Neural cell (in vitro differentiated cells): Measurements from ENCODE around the gene ATP13A3. TPM values are rescaled to one million over a fixed set of nuclear protein-coding genes. Genes with fewer than 3 reads are reported as not detected.
A peak's percentile ranks its signal among the peaks of the same experiment; 100 is the strongest.
"Not testable (repeated sequence)": the region's sequence is repeated elsewhere in the genome, so short reads cannot be mapped to it uniquely, and the experiment has no call there.

ENCODE experiments used
- H2AFZ ChIP-seq: fragments of 200-600, 300-800 bp; sonication (generic), shearing (Covaris generic); 2 replicates; pipeline ENCODE4 v1.6.0; 2014; ENCODE audit warnings: low read depth, mild to moderate bottlenecking, antibody characterized with exemption, low read length, moderate library complexity
- H3F3A ChIP-seq: fragments of 200-600 bp; shearing (Covaris generic); 2 replicates; pipeline ENCODE4 v1.6.1; 2016; ENCODE audit warnings: mild to moderate bottlenecking, moderate library complexity, mixed read lengths, antibody characterized with exemption, low read length; ENCODE audit not compliant: insufficient read depth, poor library complexity, severe bottlenecking
- H3K27ac ChIP-seq: fragments of 200-600, 300-800 bp; sonication (generic), shearing (Covaris generic); 2 replicates; pipeline ENCODE4 v1.5.1; 2014; ENCODE audit warnings: mild to moderate bottlenecking, low read length, moderate library complexity
- H3K27me3 ChIP-seq: fragments of 300-800, 200-600 bp; sonication (generic), shearing (Covaris generic); 2 replicates; pipeline ENCODE4 v1.6.0; 2014; ENCODE audit warnings: mild to moderate bottlenecking, low read depth, low read length, moderate library complexity; ENCODE audit not compliant: insufficient read depth
- H3K36me3 ChIP-seq: fragments of 300-800, 200-600 bp; sonication (generic), shearing (Covaris generic); 2 replicates; pipeline ENCODE4 v1.5.1; 2014; ENCODE audit warnings: mild to moderate bottlenecking, antibody characterized with exemption, low read length, moderate library complexity; ENCODE audit not compliant: insufficient read depth
- H3K4me2 ChIP-seq: fragments of 300-800, 200-600 bp; sonication (generic), shearing (Covaris generic); 2 replicates; pipeline ENCODE4 v1.6.0; 2014; ENCODE audit warnings: mild to moderate bottlenecking, low read length
- H3K4me3 ChIP-seq: fragments of 300-800, 200-600 bp; sonication (generic), shearing (Covaris generic); 2 replicates; pipeline ENCODE4 v1.5.1; 2014; ENCODE audit warnings: mild to moderate bottlenecking, low read length, moderate library complexity
- H3K79me2 ChIP-seq: fragments of 200-600 bp; shearing (Covaris generic); replicated peaks from 2 replicates; pipeline ENCODE4 v1.6.0; 2014; ENCODE audit warnings: mild to moderate bottlenecking, low read length, moderate library complexity; ENCODE audit not compliant: insufficient read depth
- H3K9ac ChIP-seq: fragments of 300-800, 200-600 bp; sonication (generic), shearing (Covaris generic); 2 replicates; pipeline ENCODE4 v1.6.1; 2016; ENCODE audit warnings: mild to moderate bottlenecking, low read length, mixed read lengths
- H3K9me2 ChIP-seq: fragments of 200-600 bp; shearing (Covaris generic); 2 replicates; pipeline ENCODE4 v1.6.1; 2016; ENCODE audit warnings: mild to moderate bottlenecking, low read length, mixed read lengths; ENCODE audit not compliant: insufficient read depth
- H3K9me3 ChIP-seq: fragments of 200-600, 300-800 bp; sonication (generic), shearing (Covaris generic); 2 replicates; pipeline ENCODE4 v1.6.1; 2016; ENCODE audit warnings: mild to moderate bottlenecking, mixed run types, low read length, moderate library complexity, mixed read lengths
- H4K20me1 ChIP-seq: fragments of 200-600 bp; shearing (Covaris generic); 2 replicates; pipeline ENCODE4 v1.6.1; 2016; ENCODE audit warnings: mild to moderate bottlenecking, mixed run types; ENCODE audit not compliant: insufficient read depth
- CTCF ChIP-seq: fragments of 450-650 bp; IDR thresholded peaks from 2 replicates; pipeline ENCODE4 v1.5.1; 2014; ENCODE audit warnings: antibody characterized with exemption, mild to moderate bottlenecking, moderate library complexity; ENCODE audit not compliant: poor library complexity, severe bottlenecking
- EP300 ChIP-seq: fragments of 450-650 bp; conservative IDR thresholded peaks from 2 replicates; pipeline ENCODE4 v1.6.1; 2014; ENCODE audit warnings: antibody characterized with exemption, mild to moderate bottlenecking, moderate library complexity; ENCODE audit not compliant: poor library complexity, severe bottlenecking
- EZH2 ChIP-seq: fragments of 200-600, 300-800 bp; shearing (Covaris generic), sonication (generic); IDR thresholded peaks from 2 replicates; pipeline ENCODE4 v1.6.1; 2014; ENCODE audit warnings: antibody characterized with exemption, low read length, borderline replicate concordance, mild to moderate bottlenecking; ENCODE audit not compliant: insufficient read depth, poor library complexity, severe bottlenecking
- MXI1 ChIP-seq: fragments of 450-650 bp; conservative IDR thresholded peaks from 2 replicates; pipeline ENCODE4 v1.6.1; 2014; ENCODE audit warnings: antibody characterized with exemption, mild to moderate bottlenecking; ENCODE audit not compliant: poor library complexity, severe bottlenecking
- POLR2AphosphoS5 ChIP-seq: IDR thresholded peaks from 2 replicates; pipeline ENCODE4 v1.6.1; 2012
- RAD21 ChIP-seq: fragments of 450-650 bp; conservative IDR thresholded peaks from 2 replicates; pipeline ENCODE4 v1.6.1; 2014; ENCODE audit warnings: antibody characterized with exemption, mild to moderate bottlenecking, moderate library complexity
- REST ChIP-seq: IDR thresholded peaks from 2 replicates; pipeline ENCODE4 v1.6.1; 2012; ENCODE audit warnings: borderline replicate concordance
- SMC3 ChIP-seq: fragments of 450-650 bp; conservative IDR thresholded peaks from 2 replicates; pipeline ENCODE4 v1.6.1; 2014; ENCODE audit warnings: antibody characterized with exemption, mild to moderate bottlenecking, moderate library complexity; ENCODE audit not compliant: poor library complexity
- TAF1 ChIP-seq: IDR thresholded peaks from 2 replicates; pipeline ENCODE4 v1.6.1; 2012; ENCODE audit warnings: low read depth
- polyA plus RNA-seq: library from polyadenylated mRNA; depleted of rRNA; stranded (reverse); fragments of >200 nt; gene quantifications from 2 replicates; pipeline ENCODE4 v1.2.3, GENCODE V29; 2014

ATP13A3 gene
- polyA plus RNA-seq, 1 donor from 2014 or later: 64.7 TPM

GRCh38 chr3:194484614-194485013, 2.2 kb downstream of the ATP13A3 start:
- no peak overlapping the region for H3K4me2 ChIP-seq
- no peak overlapping the region for H2AFZ ChIP-seq
- H3K27me3 ChIP-seq: no peaks in the 10 kb centered on the region
- H3K9me3 ChIP-seq: no peaks in the 10 kb centered on the region
- TF ChIP-seq RAD21 (no peak), TAF1 (no peak), REST (no peak), SMC3 (no peak), EZH2 (no peak), MXI1 (no peak), EP300 (no peak), CTCF (no peak), POLR2AphosphoS5 (no peak)
- peaks cover 60% of the 10 kb centered on the region for H3K79me2 ChIP-seq
- H4K20me1 ChIP-seq: no peaks in the 10 kb centered on the region
- H3K27ac ChIP-seq: peak overlapping the region; percentile 10
- no peak overlapping the region for H3K9ac ChIP-seq
- no peaks in the 10 kb centered on the region for H3F3A ChIP-seq
- no peaks in the 10 kb centered on the region for H3K9me2 ChIP-seq
- H3K36me3 ChIP-seq: no peaks in the 10 kb centered on the region
- peak overlapping the region; percentile 91 for H3K4me3 ChIP-seq

- no peak overlapping the region for H3K9ac ChIP-seq
- H3K27ac ChIP-seq: peak overlapping the region; percentile 41
- no peaks in the 10 kb centered on the region for H3K9me2 ChIP-seq
- H2AFZ ChIP-seq: no peak overlapping the region
- no peaks in the 10 kb centered on the region for H3K36me3 ChIP-seq
- H3F3A ChIP-seq: no peaks in the 10 kb centered on the region
- TF ChIP-seq MXI1: no peak
- no peak for TF ChIP-seq CTCF
- peak; percentile 94 for TF ChIP-seq EP300
- TF ChIP-seq POLR2AphosphoS5: peak; percentile 86
- no peak for TF ChIP-seq SMC3
- peak overlapping the region; percentile 22 for H3K4me3 ChIP-seq
- H4K20me1 ChIP-seq: no peaks in the 10 kb centered on the region
- peak overlapping the region; percentile 72 for H3K4me2 ChIP-seq
- no peaks in the 10 kb centered on the region for H3K9me3 ChIP-seq
- no peaks in the 10 kb centered on the region for H3K27me3 ChIP-seq
- peaks cover 68% of the 10 kb centered on the region for H3K79me2 ChIP-seq
Measured at GRCh38 chr3:194483850-194484249, 3.0 kb downstream of the ATP13A3 start.

- H3K4me2 ChIP-seq, H3K4me3 ChIP-seq, H4K20me1 ChIP-seq, H3K27me3 ChIP-seq, H3K27ac ChIP-seq, H2AFZ ChIP-seq, H3K9ac ChIP-seq, H3K36me3 ChIP-seq, H3K9me3 ChIP-seq, H3K9me2 ChIP-seq, H3F3A ChIP-seq: not testable (repeated sequence)
- H3K79me2 ChIP-seq: peaks cover 77% of the 10 kb centered on the region
Measured at GRCh38 chr3:194482830-194483229, 4.0 kb downstream of the ATP13A3 start.
